ENCODE data around the gene SMARCD2.

GRCh38 chr17:63855185-63855584 lies 12.7 kb upstream of the SMARCD2 start:
- TF ChIP-seq, protein P1, sequence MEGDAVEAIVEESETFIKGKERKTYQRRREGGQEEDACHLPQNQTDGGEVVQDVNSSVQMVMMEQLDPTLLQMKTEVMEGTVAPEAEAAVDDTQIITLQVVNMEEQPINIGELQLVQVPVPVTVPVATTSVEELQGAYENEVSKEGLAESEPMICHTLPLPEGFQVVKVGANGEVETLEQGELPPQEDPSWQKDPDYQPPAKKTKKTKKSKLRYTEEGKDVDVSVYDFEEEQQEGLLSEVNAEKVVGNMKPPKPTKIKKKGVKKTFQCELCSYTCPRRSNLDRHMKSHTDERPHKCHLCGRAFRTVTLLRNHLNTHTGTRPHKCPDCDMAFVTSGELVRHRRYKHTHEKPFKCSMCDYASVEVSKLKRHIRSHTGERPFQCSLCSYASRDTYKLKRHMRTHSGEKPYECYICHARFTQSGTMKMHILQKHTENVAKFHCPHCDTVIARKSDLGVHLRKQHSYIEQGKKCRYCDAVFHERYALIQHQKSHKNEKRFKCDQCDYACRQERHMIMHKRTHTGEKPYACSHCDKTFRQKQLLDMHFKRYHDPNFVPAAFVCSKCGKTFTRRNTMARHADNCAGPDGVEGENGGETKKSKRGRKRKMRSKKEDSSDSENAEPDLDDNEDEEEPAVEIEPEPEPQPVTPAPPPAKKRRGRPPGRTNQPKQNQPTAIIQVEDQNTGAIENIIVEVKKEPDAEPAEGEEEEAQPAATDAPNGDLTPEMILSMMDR (IDR thresholded peaks at IDR 0.05) = no peak
- no peak for TF ChIP-seq POLR2AphosphoS5 (IDR thresholded peaks at IDR 0.05)
